GM23338 (cell line): Measurements from ENCODE around the gene ME3. TPM values are rescaled to one million over a fixed set of nuclear protein-coding genes. Genes with fewer than 3 reads are reported as not detected.

Experiments used
- ATAC-seq: fragments of 200-7000 bp; cut with Tn5 transposase; 3 replicates; pipeline ENCODE4 v1.9.1; 2020
- DNase-seq: peaks from one replicate; pipeline ENCODE4 v3.0.0-alpha.2; 2015; ENCODE audit warnings: low spot score
- H2AFZ ChIP-seq: fragments of 200-600 bp; sonication (generic); 2 replicates; pipeline ENCODE4 v1.8.0; 2016; ENCODE audit warnings: antibody characterized with exemption, mild to moderate bottlenecking, moderate library complexity
- H3F3A ChIP-seq: fragments of 200-600 bp; sonication (generic); replicated peaks from 2 replicates; pipeline ENCODE4 v1.8.0; 2017; ENCODE audit warnings: antibody characterized with exemption, mixed run types, low read depth
- H3K27ac ChIP-seq: fragments of 200-600 bp; sonication (generic); 2 replicates; pipeline ENCODE4 v1.6.1; 2016; ENCODE audit warnings: low read depth
- H3K27me3 ChIP-seq: fragments of 200-600 bp; sonication (generic); 2 replicates; pipeline ENCODE4 v1.8.0; 2016; ENCODE audit warnings: mild to moderate bottlenecking, mixed run types, moderate library complexity; ENCODE audit not compliant: insufficient read depth
- H3K36me3 ChIP-seq: fragments of 200-600 bp; sonication (generic); 2 replicates; pipeline ENCODE4 v1.8.0; 2016; ENCODE audit warnings: mild to moderate bottlenecking; ENCODE audit not compliant: insufficient read depth
- H3K4me1 ChIP-seq: fragments of 200-600 bp; sonication (generic); 2 replicates; pipeline ENCODE4 v1.8.0; 2016; ENCODE audit warnings: mild to moderate bottlenecking, moderate library complexity; ENCODE audit not compliant: insufficient read depth
- H3K4me2 ChIP-seq: fragments of 200-600 bp; sonication (generic); 2 replicates; pipeline ENCODE4 v1.7.1; 2017; ENCODE audit warnings: mixed run types
- H3K4me3 ChIP-seq: fragments of 200-600 bp; sonication (generic); 2 replicates; pipeline ENCODE4 v1.6.1; 2016; ENCODE audit warnings: mixed run types
- H3K79me2 ChIP-seq: fragments of 200-600 bp; sonication (generic); replicated peaks from 2 replicates; pipeline ENCODE4 v1.8.0; 2017; ENCODE audit warnings: mild to moderate bottlenecking; ENCODE audit not compliant: insufficient read depth
- H3K9me2 ChIP-seq: fragments of 200-600 bp; sonication (generic); 2 replicates; pipeline ENCODE4 v1.8.0; 2017; ENCODE audit not compliant: insufficient read depth
- H4K20me1 ChIP-seq: fragments of 200-600 bp; sonication (generic); replicated peaks from 2 replicates; pipeline ENCODE4 v1.8.0; 2017; ENCODE audit warnings: mild to moderate bottlenecking; ENCODE audit not compliant: insufficient read depth
- H3K27ac Mint-ChIP-seq: 2 replicates; pipeline ENCODE4 v1.8.0; 2020; ENCODE audit warnings: inconsistent platforms, mild to moderate bottlenecking, moderate library complexity, mixed read lengths
- H3K27me3 Mint-ChIP-seq: 3 replicates; pipeline ENCODE4 v1.8.0; 2022; ENCODE audit warnings: low read depth, mild to moderate bottlenecking, moderate library complexity, mixed read lengths, inconsistent platforms; ENCODE audit not compliant: insufficient read depth, poor library complexity
- H3K36me3 Mint-ChIP-seq: 3 replicates; pipeline ENCODE4 v1.8.0; 2021; ENCODE audit warnings: low read depth, mild to moderate bottlenecking, inconsistent platforms, moderate library complexity, mixed read lengths
- H3K4me1 Mint-ChIP-seq: 3 replicates; pipeline ENCODE4 v1.8.0; 2020; ENCODE audit warnings: mild to moderate bottlenecking, inconsistent platforms, mixed read lengths
- H3K4me3 Mint-ChIP-seq: 3 replicates; pipeline ENCODE4 v1.8.0; 2021; ENCODE audit warnings: moderate library complexity, mild to moderate bottlenecking, inconsistent platforms, mixed read lengths
- H3K9me3 Mint-ChIP-seq: 3 replicates; pipeline ENCODE4 v1.8.0; 2020; ENCODE audit warnings: moderate library complexity, mild to moderate bottlenecking, inconsistent platforms, mixed read lengths
- CREB1 ChIP-seq: fragments of 250-450 bp; sonication (Bioruptor Pico); IDR thresholded peaks from 2 replicates; pipeline ENCODE4 v1.5.0; 2020; ENCODE audit warnings: low read depth, mild to moderate bottlenecking, moderate library complexity
- CTCF ChIP-seq, 2 experiments: fragments of 200-600 bp in 1 of 2; sonication (generic) in 1 of 2; conservative IDR thresholded peaks; 2 replicates each; pipeline versions ENCODE4 v1.5.1 to v1.6.1; 2016 to 2017; ENCODE audit warnings: antibody characterized with exemption in 2 of 2, low read depth in 2 of 2, mild to moderate bottlenecking in 2 of 2, moderate library complexity in 1 of 2
- ETS1 ChIP-seq: IDR thresholded peaks from 2 replicates; pipeline ENCODE4 v1.6.1; 2016; ENCODE audit warnings: antibody characterized with exemption
- EZH2 ChIP-seq: fragments of 200-600 bp; sonication (generic); IDR thresholded peaks from one replicate; pipeline ENCODE4 v1.8.0; 2017; ENCODE audit warnings: antibody characterized with exemption, mild to moderate bottlenecking, low read depth; ENCODE audit not compliant: unreplicated experiment
- POLR2AphosphoS5 ChIP-seq: IDR thresholded peaks from 2 replicates; pipeline ENCODE4 v1.6.1; 2016; ENCODE audit warnings: antibody characterized with exemption, low read depth
- ZNF462 ChIP-seq: fragments of 250-450 bp; sonication (Bioruptor Pico); IDR thresholded peaks from 2 replicates; pipeline ENCODE4 v1.5.0; 2020; ENCODE audit warnings: mild to moderate bottlenecking, moderate library complexity
- polyA plus RNA-seq: library from polyadenylated mRNA; unstranded; fragments of >200 nt; fragmentation: Nextera tagmentation; extraction: Ambion mirVana; gene quantifications from 2 replicates; pipeline ENCODE4 v1.2.1, GENCODE V29; 2016
- total RNA-seq: library from RNA; depleted of rRNA; stranded (reverse); fragments of >200 nt; shearing (Covaris generic); gene quantifications from 2 replicates; pipeline ENCODE4 v1.2.3, GENCODE V29; 2014

ME3 gene
- total and polyA plus RNA-seq, 2 experiments from 2014 or later = 1.3 to 4.0 TPM

GRCh38 chr11:86676010-86676409, 3.6 kb upstream of the ME3 start (continued):
- TF ChIP-seq ZNF462 (CRISPR knock-in tag) = no peak
- no peak for TF ChIP-seq ETS1

GRCh38 chr11:86675017-86675416, 2.6 kb upstream of the ME3 start:
- Mint-ChIP-seq H3K4me1 (peaks cover 26% of the 10 kb centered on the region), H3K27me3 (peaks cover 30% of the 10 kb centered on the region), H3K9me3 (no peaks in the 10 kb centered on the region), H3K27ac (no peak overlapping the region), H3K36me3 (no peaks in the 10 kb centered on the region), H3K4me3 (no peak overlapping the region)
- DNase-seq = no peak
- Histone ChIP-seq H3K79me2 (no peaks in the 10 kb centered on the region), H3K4me1 (peaks cover 17% of the 10 kb centered on the region), H4K20me1 (no peaks in the 10 kb centered on the region), H3K4me3 (no peak overlapping the region), H3F3A (no peaks in the 10 kb centered on the region), H3K36me3 (no peaks in the 10 kb centered on the region), H3K9me2 (peaks cover 8% of the 10 kb centered on the region; the same call in 1 of the 2 replicates), H3K27ac (no peak overlapping the region), H3K4me2 (no peak overlapping the region), H2AFZ (no peak overlapping the region), H3K27me3 (peaks cover 49% of the 10 kb centered on the region)
- TF ChIP-seq EZH2 (no peak), POLR2AphosphoS5 (no peak), CTCF (conservative IDR thresholded peaks at IDR 0.05; ENCODE audit: low read depth in 2 of 2) (no peak), CREB1 (CRISPR knock-in tag) (no peak)
- no peak for ATAC-seq
